ENCODE measurements around the gene RHEB. TPM values are rescaled to one million over a fixed set of nuclear protein-coding genes. Genes with fewer than 3 reads are reported as not detected.

RHEB gene
- total and polyA plus RNA-seq, 2 of the 13 experiments (the other 11 are each of a cell fraction or from before 2014, with no cell fraction given), result 55.0 to 77.6 TPM

GRCh38 chr7:151503902-151504714, 15.6 kb downstream of the RHEB start (continued):
- TF ChIP-seq PRDM15 (CRISPR knock-in tag; IDR thresholded peaks at IDR 0.05) (no peak), FOXO1 (CRISPR knock-in tag; IDR thresholded peaks at IDR 0.05) (peak; percentile 77), ZNF333 (CRISPR knock-in tag; IDR thresholded peaks at IDR 0.05; ENCODE audit: borderline replicate concordance) (no peak), BORCS8-MEF2B (CRISPR knock-in tag; IDR thresholded peaks at IDR 0.05) (no peak)

GRCh38 chr7:151501676-151502075, 18.0 kb downstream of the RHEB start:
- Histone ChIP-seq H3K27ac (ENCODE audit: extremely low read length, insufficient read depth, low read length) (no peak overlapping the region), H3K27me3 (ENCODE audit: control insufficient read depth in 1 of 2, insufficient read depth in 2 of 2, low read length in 2 of 2) (no peaks in the 10 kb centered on the region), H3K4me2 (ENCODE audit: low read depth, low read length) (no peak overlapping the region), H2AFZ (ENCODE audit: low read length) (no peak overlapping the region), H3K79me2 (ENCODE audit: insufficient read depth, low read length) (peaks cover 98% of the 10 kb centered on the region), H3K36me3 (replicated peaks in 1 of 2; ENCODE audit: control insufficient read depth in 1 of 2, insufficient read depth in 2 of 2, low read length in 2 of 2) (no peaks in the 10 kb centered on the region; a peak in 1 of 5 replicates), H3K9ac (ENCODE audit: insufficient read depth, low read depth, low read length) (no peak overlapping the region), H3K9me3 (ENCODE audit: low read length) (no peaks in the 10 kb centered on the region), H3K4me3 (replicated peaks in 1 of 3; ENCODE audit: insufficient read depth in 1 of 3, low read depth in 2 of 3, low read length in 3 of 3) (no peak overlapping the region), H3K4me1 (ENCODE audit: insufficient read depth, low read length) (peaks cover 75% of the 10 kb centered on the region), H4K20me1 (ENCODE audit: insufficient read depth, low read length) (peaks cover 79% of the 10 kb centered on the region)
- no peak for ATAC-seq
- ChIA-PET CTCF (ENCODE audit: low intra/inter-chr PET ratio, low total read pairs) (no interaction called here), POLR2A (no interaction called here)
- no peak for FAIRE-seq
- DNase-seq (ENCODE audit: low spot score), result no peak
- 96% methylated on average over 15 of the region's 15 CpGs for WGBS (ENCODE audit: low lambda C conversion rate)
- intact Hi-C loops (cut with micrococcal nuclease; ENCODE audit: unreplicated experiment) (no loop called here), in situ Hi-C loops (cut with HindIII; ENCODE audit: extremely low pct_ligation_motif_present, low pct_unique_long_range_greater_than_20kb) (no loop called here)
- TF ChIP-seq ZNF496 (CRISPR knock-in tag; IDR thresholded peaks at IDR 0.05; ENCODE audit: insufficient replicate concordance) (no peak), ZNF687 (CRISPR knock-in tag; IDR thresholded peaks at IDR 0.05) (0 out of 2 replicates have a peak, but pooled peaks have one; percentile 8), ZNF101 (CRISPR knock-in tag; IDR thresholded peaks at IDR 0.05; ENCODE audit: borderline replicate concordance, low read depth) (no peak)
- no TSS peak for BruUV-seq (replicated peaks)

Measured in HepG2 (cell line).